ENCODE data around the gene METTL16.

The METTL16 gene

GRCh38 chr17:2387086-2388019 is 124.3 kb downstream of the METTL16 start:
- DNase-seq (ENCODE audit: insufficient read length): no peak
- no peak for FAIRE-seq
- TF ChIP-seq TAF1 (IDR thresholded peaks at IDR 0.05; ENCODE audit: borderline replicate concordance, low read depth, low read length): no peak
- no peak for TF ChIP-seq POLR2AphosphoS5 (IDR thresholded peaks at IDR 0.05; ENCODE audit: low read depth, low read length)
- no peak for TF ChIP-seq POLR2A (IDR thresholded peaks at IDR 0.05; ENCODE audit: low read depth, low read length)

DNA sequence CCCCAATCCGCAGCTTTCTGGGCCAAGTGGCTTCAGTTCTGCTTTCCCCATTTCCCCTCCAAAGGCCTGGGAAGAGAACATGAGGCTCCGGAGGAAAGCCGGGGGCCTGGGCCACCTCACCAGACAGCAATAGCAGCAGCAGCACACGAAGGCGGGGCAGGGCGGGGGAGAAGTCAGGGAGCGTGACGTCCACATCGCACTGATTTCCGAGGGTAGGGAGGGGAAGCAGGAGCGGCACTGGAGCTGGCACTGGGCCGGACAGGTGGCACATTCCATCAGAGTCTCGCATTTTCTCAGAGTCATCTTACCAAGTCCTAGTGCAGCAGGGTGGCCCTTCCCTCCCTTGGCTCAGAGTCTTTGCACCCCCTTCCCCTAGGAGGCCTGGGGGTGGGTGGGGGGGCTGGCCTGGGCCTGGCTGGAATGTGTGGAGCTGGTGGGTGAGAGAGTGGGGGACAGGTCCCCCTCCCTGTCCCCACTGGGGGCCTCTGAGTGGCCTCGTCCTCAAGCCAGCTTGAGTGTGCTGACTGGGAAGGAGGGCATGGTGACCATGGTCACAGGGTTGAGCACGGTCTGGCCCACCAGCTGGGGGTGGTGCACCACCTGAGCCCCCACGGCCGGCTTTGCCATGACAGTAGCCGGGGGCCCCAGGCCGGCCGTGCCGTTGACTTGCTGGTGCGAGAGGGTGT is 125.1 kb downstream of the METTL16 start:
- TF ChIP-seq POLR2A (IDR thresholded peaks at IDR 0.05; ENCODE audit: low read depth, low read length) (no peak), TAF1 (IDR thresholded peaks at IDR 0.05; ENCODE audit: borderline replicate concordance, low read depth, low read length) (no peak), POLR2AphosphoS5 (IDR thresholded peaks at IDR 0.05; ENCODE audit: low read depth, low read length) (no peak)
- DNase-seq (ENCODE audit: insufficient read length) (no peak), FAIRE-seq (no peak)

- TF ChIP-seq POLR2AphosphoS5 (IDR thresholded peaks at IDR 0.05; ENCODE audit: low read depth, low read length): no peak
- TF ChIP-seq POLR2A (IDR thresholded peaks at IDR 0.05; ENCODE audit: low read depth, low read length): no peak
- no peak for TF ChIP-seq TAF1 (IDR thresholded peaks at IDR 0.05; ENCODE audit: borderline replicate concordance, low read depth, low read length)
- DNase-seq (ENCODE audit: insufficient read length) (no peak), FAIRE-seq (no peak)
Observed at GRCh38 chr17:2385240-2386210, 126.2 kb downstream of the METTL16 start.

- DNase-seq (ENCODE audit: insufficient read length) (no peak), FAIRE-seq (no peak)
- TF ChIP-seq POLR2A (IDR thresholded peaks at IDR 0.05; ENCODE audit: low read depth, low read length) (no peak), POLR2AphosphoS5 (IDR thresholded peaks at IDR 0.05; ENCODE audit: low read depth, low read length) (no peak), TAF1 (IDR thresholded peaks at IDR 0.05; ENCODE audit: borderline replicate concordance, low read depth, low read length) (no peak)
Observed at GRCh38 chr17:2384439-2385127, 127.1 kb downstream of the METTL16 start.

GRCh38 chr17:2383628-2384167 is 128.0 kb downstream of the METTL16 start:
- DNase-seq (ENCODE audit: insufficient read length) (no peak), FAIRE-seq (no peak)
- TF ChIP-seq POLR2AphosphoS5 (IDR thresholded peaks at IDR 0.05; ENCODE audit: low read depth, low read length) (no peak), TAF1 (IDR thresholded peaks at IDR 0.05; ENCODE audit: borderline replicate concordance, low read depth, low read length) (no peak), POLR2A (IDR thresholded peaks at IDR 0.05; ENCODE audit: low read depth, low read length) (no peak)

GRCh38 chr17:2380950-2381649 is 130.6 kb downstream of the METTL16 start:
- FAIRE-seq (no peak), DNase-seq (ENCODE audit: insufficient read length) (no peak)
- TF ChIP-seq TAF1 (IDR thresholded peaks at IDR 0.05; ENCODE audit: borderline replicate concordance, low read depth, low read length): no peak
- TF ChIP-seq POLR2AphosphoS5 (IDR thresholded peaks at IDR 0.05; ENCODE audit: low read depth, low read length): no peak
- no peak for TF ChIP-seq POLR2A (IDR thresholded peaks at IDR 0.05; ENCODE audit: low read depth, low read length)

- no peak for DNase-seq (ENCODE audit: insufficient read length)
- no peak for FAIRE-seq
- TF ChIP-seq POLR2A (IDR thresholded peaks at IDR 0.05; ENCODE audit: low read depth, low read length): no peak
- no peak for TF ChIP-seq POLR2AphosphoS5 (IDR thresholded peaks at IDR 0.05; ENCODE audit: low read depth, low read length)
- TF ChIP-seq TAF1 (IDR thresholded peaks at IDR 0.05; ENCODE audit: borderline replicate concordance, low read depth, low read length): no peak
Observed at GRCh38 chr17:2380226-2380922, 131.3 kb downstream of the METTL16 start.

DNA sequence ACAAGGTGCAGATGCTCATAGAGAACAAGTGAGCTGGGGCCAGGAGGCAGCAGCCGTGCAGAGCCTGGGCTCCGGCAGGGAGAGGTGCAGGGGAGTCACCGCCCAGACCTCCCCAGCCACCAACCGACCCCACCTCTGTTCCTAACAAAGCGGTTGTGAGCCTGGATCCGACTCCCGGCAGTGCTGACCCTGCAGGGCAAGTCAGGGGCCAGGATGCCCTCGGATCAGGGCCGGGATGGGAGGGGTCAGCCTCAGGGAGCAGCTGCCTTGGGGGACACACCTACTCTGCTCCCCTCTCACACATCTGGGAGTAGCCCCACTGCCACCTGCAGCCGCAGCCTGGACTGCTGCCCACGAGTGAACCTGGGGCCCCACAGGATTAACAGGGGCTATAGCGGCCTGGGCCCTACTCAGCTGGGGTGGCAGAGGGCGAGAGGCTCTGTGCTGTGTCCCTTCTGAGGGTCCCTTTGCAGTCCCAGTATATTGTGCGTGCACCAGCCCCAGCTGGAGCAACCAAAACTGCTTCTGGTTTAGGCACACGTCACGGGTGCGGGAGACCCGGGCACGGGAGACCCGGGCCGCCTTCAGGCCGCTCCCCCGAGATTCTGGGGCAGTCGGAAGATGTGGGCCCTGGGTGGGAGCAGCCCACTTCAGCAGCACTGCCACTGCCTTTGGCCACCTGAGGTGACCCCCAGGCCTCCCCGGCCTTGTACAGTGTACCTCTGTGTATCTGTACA is 132.0 kb downstream of the METTL16 start:
- DNase-seq (ENCODE audit: insufficient read length): no peak
- FAIRE-seq: no peak
- TF ChIP-seq POLR2AphosphoS5 (IDR thresholded peaks at IDR 0.05; ENCODE audit: low read depth, low read length): no peak
- TF ChIP-seq TAF1 (IDR thresholded peaks at IDR 0.05; ENCODE audit: borderline replicate concordance, low read depth, low read length): no peak
- TF ChIP-seq POLR2A (IDR thresholded peaks at IDR 0.05; ENCODE audit: low read depth, low read length): no peak

- no peak for DNase-seq (ENCODE audit: insufficient read length)
- no peak for TF ChIP-seq TAF1 (IDR thresholded peaks at IDR 0.05; ENCODE audit: borderline replicate concordance, low read depth, low read length)
- no peak for TF ChIP-seq POLR2AphosphoS5 (IDR thresholded peaks at IDR 0.05; ENCODE audit: low read depth, low read length)
- no peak for TF ChIP-seq POLR2A (IDR thresholded peaks at IDR 0.05; ENCODE audit: low read depth, low read length)
- no peak for FAIRE-seq
Observed at GRCh38 chr17:2378905-2379304, 132.8 kb downstream of the METTL16 start.

Data from GM12892 (cell line).